LNCaP clone FGC (cell line): ENCODE data around the gene POU6F2.
A peak's percentile ranks its signal among the peaks of the same experiment; 100 is the strongest.

Source experiments
- DNase-seq: peaks from one replicate; pipeline ENCODE4 v3.0.0-alpha.2; 2011; ENCODE audit warnings: low read depth
- H3K4me3 ChIP-seq: 2 replicates; pipeline ENCODE4 v1.5.1; 2011; ENCODE audit warnings: mild to moderate bottlenecking, low read depth, low read length, control low read depth
- TF ChIP-seq, protein P1 (sequence below): IDR thresholded peaks from 2 replicates; pipeline ENCODE4 v1.5.1; 2012; ENCODE audit warnings: mild to moderate bottlenecking; ENCODE audit not compliant: control insufficient read depth, insufficient read depth; ENCODE audit errors: extremely low read depth

POU6F2 gene

DNA sequence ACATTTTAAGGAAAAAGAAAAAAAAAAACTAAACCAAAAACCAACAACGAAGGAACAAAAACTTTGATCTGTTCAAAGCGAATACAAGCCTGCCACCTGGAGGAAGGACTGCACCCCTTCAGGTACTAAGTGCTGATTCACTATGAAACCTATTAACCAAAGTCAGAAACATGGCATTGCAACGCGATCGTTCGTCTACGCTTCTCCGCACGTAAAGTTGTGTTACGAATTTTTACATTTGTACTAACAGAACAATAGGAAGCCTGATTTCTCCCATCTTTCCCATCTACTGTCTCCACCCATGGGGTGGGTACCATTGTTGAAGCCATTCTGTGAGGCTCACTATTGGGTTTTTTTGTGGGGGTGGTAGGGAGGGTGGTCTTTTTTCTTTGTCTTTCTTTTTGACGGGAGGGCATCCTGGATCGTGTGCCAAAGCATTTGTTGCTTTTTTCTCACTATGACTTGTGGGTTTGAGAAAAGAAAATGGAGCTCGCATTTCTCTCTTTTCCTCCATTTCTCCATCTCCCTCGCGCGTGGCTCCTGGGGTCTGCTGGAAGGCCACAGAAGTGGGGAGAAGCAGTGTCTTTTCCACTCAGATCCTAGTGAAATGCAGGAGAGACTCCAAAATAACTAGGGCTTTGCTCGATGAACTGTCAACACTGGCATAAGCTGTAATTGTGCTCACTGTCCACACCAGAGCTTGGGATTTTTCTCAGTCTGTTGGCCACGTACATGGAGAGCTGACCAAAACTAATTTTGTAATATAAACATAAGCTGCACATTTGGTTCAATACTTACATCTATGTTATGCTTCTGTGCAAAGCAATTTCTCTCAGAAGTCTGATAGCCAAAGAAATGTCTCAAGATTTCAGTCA lies 487.6 kb downstream of the POU6F2 start:
- DNase-seq, result peak; percentile 46
- TF ChIP-seq, protein P1, sequence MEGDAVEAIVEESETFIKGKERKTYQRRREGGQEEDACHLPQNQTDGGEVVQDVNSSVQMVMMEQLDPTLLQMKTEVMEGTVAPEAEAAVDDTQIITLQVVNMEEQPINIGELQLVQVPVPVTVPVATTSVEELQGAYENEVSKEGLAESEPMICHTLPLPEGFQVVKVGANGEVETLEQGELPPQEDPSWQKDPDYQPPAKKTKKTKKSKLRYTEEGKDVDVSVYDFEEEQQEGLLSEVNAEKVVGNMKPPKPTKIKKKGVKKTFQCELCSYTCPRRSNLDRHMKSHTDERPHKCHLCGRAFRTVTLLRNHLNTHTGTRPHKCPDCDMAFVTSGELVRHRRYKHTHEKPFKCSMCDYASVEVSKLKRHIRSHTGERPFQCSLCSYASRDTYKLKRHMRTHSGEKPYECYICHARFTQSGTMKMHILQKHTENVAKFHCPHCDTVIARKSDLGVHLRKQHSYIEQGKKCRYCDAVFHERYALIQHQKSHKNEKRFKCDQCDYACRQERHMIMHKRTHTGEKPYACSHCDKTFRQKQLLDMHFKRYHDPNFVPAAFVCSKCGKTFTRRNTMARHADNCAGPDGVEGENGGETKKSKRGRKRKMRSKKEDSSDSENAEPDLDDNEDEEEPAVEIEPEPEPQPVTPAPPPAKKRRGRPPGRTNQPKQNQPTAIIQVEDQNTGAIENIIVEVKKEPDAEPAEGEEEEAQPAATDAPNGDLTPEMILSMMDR, result peak; percentile 90
- no peak overlapping the region for H3K4me3 ChIP-seq

DNA sequence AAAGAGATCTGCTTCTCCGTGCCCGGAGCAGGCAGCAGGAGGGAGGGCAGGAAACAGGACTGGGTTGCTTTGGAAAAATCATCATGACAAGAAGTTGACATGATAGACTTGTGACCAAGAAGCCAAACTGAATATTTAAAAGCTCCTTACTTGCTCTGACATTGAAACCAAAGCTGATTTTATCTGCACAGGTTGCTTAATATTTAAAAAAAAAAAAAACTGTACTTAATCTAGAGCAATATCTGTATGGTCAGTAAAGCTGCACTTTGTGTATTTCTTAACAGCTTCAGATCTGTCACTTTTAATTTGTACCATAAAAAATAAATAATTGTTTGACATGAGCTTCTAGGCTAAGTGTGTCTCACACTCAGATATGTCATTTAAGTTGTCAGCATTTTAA lies 490.6 kb downstream of the POU6F2 start:
- TF ChIP-seq, protein P1, result no peak
- no peak for DNase-seq
- H3K4me3 ChIP-seq, result no peak overlapping the region

DNA sequence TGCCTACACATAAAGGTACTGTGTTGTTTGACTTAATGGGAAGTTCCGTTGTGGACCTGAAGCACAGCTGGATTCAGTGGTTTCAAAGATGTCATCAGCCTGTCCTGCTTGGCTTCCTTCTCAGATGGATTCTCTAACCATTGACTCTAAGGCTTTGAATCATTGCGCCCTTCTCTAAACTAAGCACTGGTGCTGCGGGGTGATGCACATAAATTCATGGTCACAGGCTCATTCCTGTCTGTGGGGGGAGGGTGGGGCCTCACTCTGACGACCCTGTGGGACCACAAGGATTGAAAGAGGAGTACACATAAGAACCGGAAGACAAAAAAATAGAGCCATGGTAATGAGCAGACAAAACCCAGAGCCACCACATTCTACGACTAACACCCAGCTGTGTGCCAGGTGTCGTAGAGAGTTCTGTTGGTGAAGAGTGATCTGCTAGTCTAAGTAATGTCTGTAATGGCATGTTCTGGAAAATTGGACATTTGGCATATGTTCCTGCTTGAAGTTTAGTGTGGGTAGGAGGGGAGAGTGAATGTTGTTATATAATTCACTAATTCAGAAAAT lies 491.2 kb downstream of the POU6F2 start:
- H3K4me3 ChIP-seq, result no peak overlapping the region
- TF ChIP-seq, protein P1, result no peak
- no peak for DNase-seq

DNA sequence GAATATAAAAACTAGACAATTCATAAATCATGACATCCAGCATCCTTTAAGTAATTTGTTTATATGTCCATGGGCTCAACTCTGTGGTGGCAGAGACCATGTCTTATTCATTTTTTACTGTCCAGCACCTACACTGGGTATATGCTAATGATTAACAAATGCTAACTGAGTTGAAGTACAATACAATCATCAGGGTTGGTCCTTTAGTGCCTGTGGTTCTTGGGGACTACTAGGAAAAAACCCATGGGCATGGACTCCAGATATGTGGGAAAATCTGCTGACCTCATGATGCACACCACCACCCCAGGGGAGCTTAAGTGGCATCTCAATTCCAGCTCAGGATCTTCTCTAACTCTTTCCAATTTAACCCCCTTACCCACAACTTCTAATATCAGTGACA lies 503.2 kb downstream of the POU6F2 start:
- TF ChIP-seq, protein P1, result no peak
- no peak for DNase-seq
- no peak overlapping the region for H3K4me3 ChIP-seq

DNA sequence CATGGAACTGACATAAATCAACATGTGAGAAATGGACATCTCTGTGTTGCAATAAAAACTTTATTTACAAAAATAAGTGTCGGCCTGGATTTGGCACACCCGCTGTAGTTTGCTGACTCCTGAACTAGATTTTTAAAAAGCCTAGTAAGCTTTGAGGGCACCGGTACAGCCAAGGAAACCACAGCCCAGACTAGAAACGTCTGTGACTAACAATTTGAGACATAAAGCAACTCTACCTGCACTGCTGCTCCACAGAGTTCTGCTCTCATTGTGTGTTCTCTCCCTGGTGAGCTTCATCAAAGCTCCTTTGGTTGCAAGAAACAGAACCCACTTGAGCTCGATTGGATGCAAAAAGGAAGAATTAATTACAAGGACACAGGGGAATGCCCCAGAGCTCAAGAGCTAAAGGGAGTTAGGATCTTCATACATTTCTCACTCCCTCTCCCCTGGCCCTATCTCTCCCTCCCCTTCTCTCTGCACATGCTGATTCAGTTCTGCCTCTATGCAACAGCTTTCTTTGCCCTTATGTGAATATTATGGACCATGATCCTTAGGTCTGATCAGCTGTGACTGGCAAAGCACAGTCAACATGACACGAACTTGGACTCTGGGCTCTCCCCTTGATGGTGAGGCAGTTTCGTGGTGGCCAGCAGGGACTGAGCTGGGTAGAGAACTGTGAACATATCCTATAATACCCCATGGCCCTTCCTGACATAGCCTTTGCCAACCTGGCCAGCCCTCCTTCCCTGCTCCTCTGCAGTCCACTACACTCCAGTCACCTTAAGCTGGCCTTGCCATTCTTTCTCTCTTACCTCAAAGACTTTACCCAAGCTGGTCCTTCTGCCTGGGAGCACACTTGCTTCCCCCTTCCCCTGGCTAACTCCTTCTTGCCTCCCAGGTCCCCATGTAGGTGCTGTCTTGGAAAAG lies 511.0 kb downstream of the POU6F2 start:
- H3K4me3 ChIP-seq, result no peak overlapping the region
- TF ChIP-seq, protein P1, result no peak
- no peak for DNase-seq

DNA sequence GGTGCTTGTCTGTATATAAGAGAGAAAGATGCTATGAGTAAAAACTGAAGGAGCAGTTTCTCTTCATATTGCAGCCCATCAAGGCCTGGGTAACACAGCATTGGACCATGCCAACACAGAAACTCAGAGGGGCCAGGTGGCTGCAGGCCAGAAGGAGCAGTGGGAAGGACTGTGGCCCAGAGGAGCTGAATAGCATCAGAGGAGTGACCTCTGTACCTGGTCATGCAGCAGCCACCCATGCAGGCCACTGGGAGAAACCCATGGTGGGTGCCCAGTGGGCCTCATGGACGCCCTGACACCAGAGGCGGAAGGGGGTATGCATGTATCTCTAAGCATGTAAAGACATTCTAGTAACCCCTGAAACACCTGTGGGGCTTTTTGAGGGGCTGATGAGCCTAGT lies 512.6 kb downstream of the POU6F2 start:
- TF ChIP-seq, protein P1, result no peak
- no peak for DNase-seq

More for the DNA sequence above, 512.6 kb downstream of the POU6F2 start:
- H3K4me3 ChIP-seq, result no peak overlapping the region
